HCT116 (cell line): ENCODE results near the gene MATCAP1. TPM values are rescaled to one million over a fixed set of nuclear protein-coding genes. Genes with fewer than 3 reads are reported as not detected.

Source experiments
- ATAC-seq: fragments of 200-7000 bp; cut with Tn5 transposase; 2 replicates; pipeline ENCODE4 v1.9.1; 2020; ENCODE audit warnings: mild to moderate bottlenecking, moderate library complexity
- BruUV-seq: library from RNA; stranded (reverse); fragments of 400-500 nt; replicated peaks from 2 replicates; lab custom pipeline; 2021; lab: Mats Ljungman, UMichigan
- CTCF ChIA-PET: fragments of 300-600 bp; sonication (Branson Sonifier 250); formaldehyde crosslinking; loops from one replicate; lab custom pipeline; 2021; ENCODE audit warnings: antibody characterized with exemption; lab: Charles Lee
- POLR2A ChIA-PET: fragments of 300-600, 350-600 bp; sonication (Branson Sonifier 250); formaldehyde crosslinking; loops from one replicate; lab custom pipeline; 2021; ENCODE audit warnings: antibody characterized with exemption; lab: Charles Lee
- RAD21 ChIA-PET, 2 experiments: fragments of 300-600 bp; sonication (Branson Sonifier 250); formaldehyde crosslinking; loops; one replicate each; lab custom pipeline; 2023; ENCODE audit warnings: low total read pairs in 2 of 2; ENCODE audit not compliant: uncharacterized antibody in 2 of 2, unreplicated experiment in 2 of 2, low non-redundant PET in 1 of 2; lab: Charles Lee
- DNase-seq: peaks from one replicate; pipeline ENCODE4 v3.0.0-alpha.2; 2010; ENCODE audit warnings: low read depth, low spot score
- H2AFZ ChIP-seq: fragments of 200-600 bp; shearing (Covaris generic), sonication (generic); 2 replicates; pipeline ENCODE4 v1.6.1; 2017; ENCODE audit warnings: low read depth, mixed run types, mixed read lengths, antibody characterized with exemption, low read length; ENCODE audit not compliant: poor library complexity, severe bottlenecking
- H3K27ac ChIP-seq: 2 replicates; pipeline ENCODE4 v1.5.1; 2012; ENCODE audit warnings: low read depth, low read length
- H3K27me3 ChIP-seq: fragments of 200-600 bp; sonication (generic); 2 replicates; pipeline ENCODE4 v1.6.1; 2016; ENCODE audit warnings: mixed run types, low read length, mixed read lengths; ENCODE audit not compliant: insufficient read depth
- H3K36me3 ChIP-seq, 2 experiments: fragments of 200-500 bp in 1 of 2; fragments of 200-600 bp in 1 of 2; sonication (Bioruptor generic) in 1 of 2; sonication (generic) in 1 of 2; 2 replicates each; pipeline versions ENCODE4 v1.5.1 to v1.6.1; 2014 to 2016; ENCODE audit warnings: low read length in 2 of 2, inconsistent platforms in 1 of 2, mixed read lengths in 1 of 2, mixed run types in 1 of 2; ENCODE audit not compliant: insufficient read depth in 2 of 2, control insufficient read depth in 1 of 2
- H3K4me1 ChIP-seq, 2 experiments: fragments of 200-600 bp in 1 of 2; sonication (generic) in 1 of 2; 2 replicates each; pipeline versions ENCODE4 v1.5.1 to v1.6.1; 2012 to 2017; ENCODE audit warnings: low read length in 2 of 2, inconsistent platforms in 1 of 2, mild to moderate bottlenecking in 1 of 2, mixed read lengths in 1 of 2, mixed run types in 1 of 2, moderate library complexity in 1 of 2; ENCODE audit not compliant: insufficient read depth in 2 of 2, control insufficient read depth in 1 of 2
- H3K4me2 ChIP-seq: fragments of 200-600 bp; sonication (generic); 2 replicates; pipeline ENCODE4 v1.6.1; 2017; ENCODE audit warnings: mixed run types, low read length, mixed read lengths
- H3K4me3 ChIP-seq, 2 experiments: fragments of 200-600 bp in 1 of 2; sonication (generic) in 1 of 2; replicated peaks in 1 of 2; 2 replicates each; pipeline ENCODE4 v1.5.1; 2011 to 2016; ENCODE audit warnings: low read length in 2 of 2, control low read depth in 1 of 2, low read depth in 1 of 2, mild to moderate bottlenecking in 1 of 2, mixed read lengths in 1 of 2, mixed run types in 1 of 2
- H3K79me2 ChIP-seq: fragments of 200-600 bp; sonication (generic); 2 replicates; pipeline ENCODE4 v1.6.1; 2017; ENCODE audit warnings: mild to moderate bottlenecking, mixed run types, low read length, moderate library complexity, mixed read lengths; ENCODE audit not compliant: insufficient read depth
- H3K9ac ChIP-seq: fragments of 200-600 bp; sonication (generic); 2 replicates; pipeline ENCODE4 v1.6.1; 2016; ENCODE audit warnings: low read length, mixed read lengths
- H3K9me2 ChIP-seq: fragments of 200-600 bp; sonication (generic), shearing (Covaris generic); 2 replicates; pipeline ENCODE4 v1.6.1; 2017; ENCODE audit warnings: mixed run types, mild to moderate bottlenecking, moderate library complexity; ENCODE audit not compliant: insufficient read depth
- H3K9me3 ChIP-seq, 2 experiments: fragments of 200-500 bp in 1 of 2; fragments of 200-600 bp in 1 of 2; sonication (Bioruptor generic) in 1 of 2; sonication (generic) in 1 of 2; 2 replicates each; pipeline ENCODE4 v1.6.1; 2014 to 2017; ENCODE audit warnings: low read length in 2 of 2, mixed read lengths in 2 of 2, inconsistent platforms in 1 of 2, low read depth in 1 of 2, mild to moderate bottlenecking in 1 of 2, mixed run types in 1 of 2, moderate library complexity in 1 of 2; ENCODE audit not compliant: control insufficient read depth in 1 of 2, insufficient read depth in 1 of 2
- H4K20me1 ChIP-seq: fragments of 200-600 bp; sonication (generic), shearing (Covaris generic); 2 replicates; pipeline ENCODE4 v1.6.1; 2017; ENCODE audit warnings: mixed run types, mild to moderate bottlenecking, moderate library complexity; ENCODE audit not compliant: insufficient read depth
- EZH2 ChIP-seq: fragments of 200-600 bp; sonication (generic); IDR thresholded peaks from 2 replicates; pipeline ENCODE4 v1.6.1; 2017; ENCODE audit warnings: antibody characterized with exemption, mixed run types
- POLR2A ChIP-seq: IDR thresholded peaks from 2 replicates; pipeline ENCODE4 v1.7.0; 2011; ENCODE audit warnings: borderline replicate concordance; ENCODE audit not compliant: insufficient read depth, insufficient read length; ENCODE audit errors: extremely low read depth
- POLR2AphosphoS5 ChIP-seq: IDR thresholded peaks from 2 replicates; pipeline ENCODE4 v1.6.1; 2011; ENCODE audit warnings: mild to moderate bottlenecking, low read depth, low read length, moderate library complexity
- RAD21 ChIP-seq: IDR thresholded peaks from 2 replicates; pipeline ENCODE4 v1.6.1; 2012; ENCODE audit warnings: low read depth, mild to moderate bottlenecking
- SIN3A ChIP-seq: IDR thresholded peaks from 2 replicates; pipeline ENCODE4 v1.6.1; 2012; ENCODE audit warnings: low read depth
- SP1 ChIP-seq: IDR thresholded peaks from 2 replicates; pipeline ENCODE4 v1.6.1; 2012; ENCODE audit warnings: low read depth
- SRF ChIP-seq: IDR thresholded peaks from 2 replicates; pipeline ENCODE4 v1.6.1; 2012; ENCODE audit warnings: low read depth
- TCF7L2 ChIP-seq: IDR thresholded peaks from 2 replicates; pipeline ENCODE4 v1.7.0; 2011; ENCODE audit warnings: borderline replicate concordance, inconsistent platforms; ENCODE audit not compliant: insufficient read depth, insufficient read length; ENCODE audit errors: extremely low read depth
- ZFX ChIP-seq: fragments of 450-650 bp; IDR thresholded peaks from 2 replicates; pipeline ENCODE4 v1.6.1; 2017
- intact Hi-C: fragments of 100-400 bp; cut with micrococcal nuclease; formaldehyde crosslinking; loops from 2 replicates; pipeline ENCODE4 v1.10.0; 2022
- total RNA-seq: library from RNA; stranded (reverse); gene quantifications from one replicate; pipeline ENCODE4 v1.2.1, GENCODE V29; 2021; ENCODE audit not compliant: unreplicated experiment
- TF ChIP-seq, protein P1 (sequence below): IDR thresholded peaks from 2 replicates; pipeline ENCODE4 v1.6.1; 2011; ENCODE audit warnings: mild to moderate bottlenecking, low read length, moderate library complexity; ENCODE audit not compliant: insufficient replicate concordance; ENCODE audit errors: extremely low read depth
- TF ChIP-seq, protein P2 (sequence below): IDR thresholded peaks from 2 replicates; pipeline ENCODE4 v1.6.1; 2012; ENCODE audit warnings: low read depth
- TF ChIP-seq, protein P3 (sequence below): IDR thresholded peaks from 2 replicates; pipeline ENCODE4 v1.6.1; 2012

Gene MATCAP1
- total RNA-seq, 1 experiment from 2014 or later: 38.7 TPM

DNA sequence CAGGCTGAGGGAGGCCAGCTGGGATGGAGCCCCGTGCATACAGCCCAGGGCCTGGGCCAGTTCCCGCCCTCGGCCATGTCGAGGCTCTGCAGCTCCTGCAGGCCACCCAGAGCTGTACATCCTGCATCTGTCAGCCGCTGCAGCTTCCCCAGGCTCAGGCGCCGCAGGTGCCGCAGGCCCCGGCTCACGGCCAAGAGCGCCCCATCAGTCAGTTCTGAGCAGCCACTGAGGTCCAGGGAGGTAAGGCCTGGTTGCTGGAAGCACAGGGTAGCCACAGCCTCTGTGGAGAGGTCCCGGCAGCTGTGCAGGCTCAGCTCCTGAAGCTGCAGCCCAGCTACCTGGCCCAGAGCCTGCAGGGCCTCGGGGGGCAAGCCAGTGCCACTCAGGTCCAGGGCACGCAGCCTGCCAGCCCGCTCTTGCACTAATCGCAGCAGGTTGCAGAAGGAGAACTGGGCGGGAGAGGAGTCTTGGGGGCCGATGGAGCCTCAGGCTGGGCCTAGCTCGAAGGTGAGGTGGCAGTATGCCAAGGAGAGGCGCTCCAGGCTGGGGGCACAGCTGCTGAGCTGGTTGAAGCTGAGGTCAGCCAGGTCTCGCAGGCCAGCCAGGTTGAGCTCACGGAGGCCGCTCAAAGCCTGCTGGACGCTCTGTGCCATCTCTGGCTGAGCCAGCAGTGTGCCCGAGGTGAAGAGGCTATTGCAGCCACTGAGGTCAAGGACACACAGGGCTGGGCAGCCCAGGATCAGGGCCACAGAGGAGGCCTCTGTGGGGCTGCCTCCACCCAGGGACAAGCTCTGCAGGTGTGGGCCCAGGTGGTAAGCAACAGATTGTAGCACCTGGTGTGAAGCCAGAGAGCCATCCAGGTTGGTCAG lies 26.5 kb upstream of the MATCAP1 start:
- ATAC-seq (no peak), DNase-seq (no peak)
- Histone ChIP-seq H3K9me3 (no peaks in the 10 kb centered on the region), H2AFZ (no peak overlapping the region), H3K4me3 (no peak overlapping the region), H3K4me2 (no peak overlapping the region), H3K9me2 (no peaks in the 10 kb centered on the region), H3K9ac (no peak overlapping the region), H3K27me3 (no peaks in the 10 kb centered on the region), H3K79me2 (no peaks in the 10 kb centered on the region), H3K36me3 (no peaks in the 10 kb centered on the region), H3K27ac (no peak overlapping the region), H4K20me1 (no peaks in the 10 kb centered on the region), H3K4me1 (peaks cover 11 to 34% of the 10 kb centered on the region in 2 experiments)
- CTCF ChIA-PET: interaction anchor here (1.4 kb wide), 1 partner anchor 12 kb away, joined by 3 read pairs; no protein-coding TSS in a partner anchor
- intact Hi-C loops: no loop called here
- BruUV-seq: no TSS peak
- POLR2A ChIA-PET: no interaction called here
- TF ChIP-seq POLR2A: no peak
- no peak for TF ChIP-seq ZFX
- TF ChIP-seq, protein P1, sequence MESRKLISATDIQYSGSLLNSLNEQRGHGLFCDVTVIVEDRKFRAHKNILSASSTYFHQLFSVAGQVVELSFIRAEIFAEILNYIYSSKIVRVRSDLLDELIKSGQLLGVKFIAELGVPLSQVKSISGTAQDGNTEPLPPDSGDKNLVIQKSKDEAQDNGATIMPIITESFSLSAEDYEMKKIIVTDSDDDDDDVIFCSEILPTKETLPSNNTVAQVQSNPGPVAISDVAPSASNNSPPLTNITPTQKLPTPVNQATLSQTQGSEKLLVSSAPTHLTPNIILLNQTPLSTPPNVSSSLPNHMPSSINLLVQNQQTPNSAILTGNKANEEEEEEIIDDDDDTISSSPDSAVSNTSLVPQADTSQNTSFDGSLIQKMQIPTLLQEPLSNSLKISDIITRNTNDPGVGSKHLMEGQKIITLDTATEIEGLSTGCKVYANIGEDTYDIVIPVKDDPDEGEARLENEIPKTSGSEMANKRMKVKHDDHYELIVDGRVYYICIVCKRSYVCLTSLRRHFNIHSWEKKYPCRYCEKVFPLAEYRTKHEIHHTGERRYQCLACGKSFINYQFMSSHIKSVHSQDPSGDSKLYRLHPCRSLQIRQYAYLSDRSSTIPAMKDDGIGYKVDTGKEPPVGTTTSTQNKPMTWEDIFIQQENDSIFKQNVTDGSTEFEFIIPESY: no peak
- no peak for TF ChIP-seq POLR2AphosphoS5
- TF ChIP-seq, protein P2, sequence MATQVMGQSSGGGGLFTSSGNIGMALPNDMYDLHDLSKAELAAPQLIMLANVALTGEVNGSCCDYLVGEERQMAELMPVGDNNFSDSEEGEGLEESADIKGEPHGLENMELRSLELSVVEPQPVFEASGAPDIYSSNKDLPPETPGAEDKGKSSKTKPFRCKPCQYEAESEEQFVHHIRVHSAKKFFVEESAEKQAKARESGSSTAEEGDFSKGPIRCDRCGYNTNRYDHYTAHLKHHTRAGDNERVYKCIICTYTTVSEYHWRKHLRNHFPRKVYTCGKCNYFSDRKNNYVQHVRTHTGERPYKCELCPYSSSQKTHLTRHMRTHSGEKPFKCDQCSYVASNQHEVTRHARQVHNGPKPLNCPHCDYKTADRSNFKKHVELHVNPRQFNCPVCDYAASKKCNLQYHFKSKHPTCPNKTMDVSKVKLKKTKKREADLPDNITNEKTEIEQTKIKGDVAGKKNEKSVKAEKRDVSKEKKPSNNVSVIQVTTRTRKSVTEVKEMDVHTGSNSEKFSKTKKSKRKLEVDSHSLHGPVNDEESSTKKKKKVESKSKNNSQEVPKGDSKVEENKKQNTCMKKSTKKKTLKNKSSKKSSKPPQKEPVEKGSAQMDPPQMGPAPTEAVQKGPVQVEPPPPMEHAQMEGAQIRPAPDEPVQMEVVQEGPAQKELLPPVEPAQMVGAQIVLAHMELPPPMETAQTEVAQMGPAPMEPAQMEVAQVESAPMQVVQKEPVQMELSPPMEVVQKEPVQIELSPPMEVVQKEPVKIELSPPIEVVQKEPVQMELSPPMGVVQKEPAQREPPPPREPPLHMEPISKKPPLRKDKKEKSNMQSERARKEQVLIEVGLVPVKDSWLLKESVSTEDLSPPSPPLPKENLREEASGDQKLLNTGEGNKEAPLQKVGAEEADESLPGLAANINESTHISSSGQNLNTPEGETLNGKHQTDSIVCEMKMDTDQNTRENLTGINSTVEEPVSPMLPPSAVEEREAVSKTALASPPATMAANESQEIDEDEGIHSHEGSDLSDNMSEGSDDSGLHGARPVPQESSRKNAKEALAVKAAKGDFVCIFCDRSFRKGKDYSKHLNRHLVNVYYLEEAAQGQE: no peak
- TF ChIP-seq, protein P3, sequence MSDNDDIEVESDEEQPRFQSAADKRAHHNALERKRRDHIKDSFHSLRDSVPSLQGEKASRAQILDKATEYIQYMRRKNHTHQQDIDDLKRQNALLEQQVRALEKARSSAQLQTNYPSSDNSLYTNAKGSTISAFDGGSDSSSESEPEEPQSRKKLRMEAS: no peak
- TF ChIP-seq SRF: no peak
- TF ChIP-seq RAD21: no peak
- TF ChIP-seq TCF7L2: no peak
- no peak for TF ChIP-seq SIN3A
- TF ChIP-seq EZH2: no peak
- no peak for TF ChIP-seq SP1
- RAD21 ChIA-PET: no interaction called here
